Erythroblast (primary cell): Measurements from ENCODE around the gene ZNF319.

Experiments used
- GATA1 ChIP-seq: IDR thresholded peaks from 2 replicates; pipeline ENCODE4 v1.6.1; 2011; ENCODE audit warnings: low read depth, mild to moderate bottlenecking, control low read depth, low read length, moderate library complexity
- POLR2A ChIP-seq: IDR thresholded peaks from 2 replicates; pipeline ENCODE4 v1.6.1; 2011; ENCODE audit warnings: mild to moderate bottlenecking, low read length

GRCh38 chr16:58044266-58045019 is 44.0 kb upstream of the ZNF319 start:
- TF ChIP-seq POLR2A (no peak), GATA1 (no peak)
